ENCODE results near the gene TRABD2B. TPM values are rescaled to one million over a fixed set of nuclear protein-coding genes. Genes with fewer than 3 reads are reported as not detected.

The TRABD2B gene
- total and polyA plus RNA-seq, 12 donors = 0.33 to 3.3 (median 0.83) TPM

- Histone ChIP-seq H3K36me3 (replicated peaks in 1 of 2) (no peaks in the 10 kb centered on the region), H3K4me1 (replicated peaks in 1 of 2) (peaks cover 0 to 11% of the 10 kb centered on the region in 2 donors), H3K9me3 (replicated peaks in 1 of 3) (no peaks in the 10 kb centered on the region), H3K4me3 (no peak overlapping the region), H3K27me3 (no peaks in the 10 kb centered on the region), H3K27ac (no peak overlapping the region)
- 67 to 88% (median 80%) methylated on average over 1 of the region's 1 CpG for WGBS, 4 donors
- intact Hi-C loops (cut with DNase I) = no loop called here
- no peak for DNase-seq
- TF ChIP-seq CTCF (IDR thresholded peaks at IDR 0.05) (no peak), POLR2A (IDR thresholded peaks at IDR 0.05) (no peak)
Observed at GRCh38 chr1:47907177-47907528, 90.0 kb downstream of the TRABD2B start.

- intact Hi-C loops (cut with DNase I) = no loop called here
- H3K36me3 ChIP-seq (replicated peaks in 1 of 2) = no peaks in the 10 kb centered on the region
- no peak overlapping the region for H3K27ac ChIP-seq
- DNase-seq = no peak
- no peaks in the 10 kb centered on the region for H3K9me3 ChIP-seq (replicated peaks in 1 of 3)
- TF ChIP-seq POLR2A (IDR thresholded peaks at IDR 0.05) (no peak), CTCF (IDR thresholded peaks at IDR 0.05) (no peak)
- H3K27me3 ChIP-seq = no peaks in the 10 kb centered on the region
- H3K4me3 ChIP-seq = no peak overlapping the region
- H3K4me1 ChIP-seq (replicated peaks in 1 of 2) = peaks cover 0 to 11% of the 10 kb centered on the region in 2 donors
- 83 to 90% (median 90%) methylated on average over 11 to 14 of the region's 14 CpGs for WGBS, 4 donors
Observed at GRCh38 chr1:47906527-47907176, 90.5 kb downstream of the TRABD2B start.

GRCh38 chr1:47906009-47906432, 91.2 kb downstream of the TRABD2B start:
- intact Hi-C loops (cut with DNase I) = no loop called here
- DNase-seq = peak; percentile 38 to 77 (median 68)
- Histone ChIP-seq H3K4me3 (no peak overlapping the region), H3K9me3 (replicated peaks in 1 of 3) (no peaks in the 10 kb centered on the region), H3K36me3 (replicated peaks in 1 of 2) (no peaks in the 10 kb centered on the region), H3K27me3 (no peaks in the 10 kb centered on the region), H3K4me1 (replicated peaks in 1 of 2) (peaks cover 0 to 11% of the 10 kb centered on the region in 2 donors), H3K27ac (peak overlapping the region in 1 of 5 donors; percentile 57)
- no peak for TF ChIP-seq POLR2A (IDR thresholded peaks at IDR 0.05)
- peak in 1 of 6 experiments; percentile 16 for TF ChIP-seq CTCF (IDR thresholded peaks at IDR 0.05)
- WGBS, 4 donors = 29 to 40% (median 34%) methylated on average over 4 of the region's 4 CpGs

GRCh38 chr1:47903723-47904122, 93.5 kb downstream of the TRABD2B start:
- H3K4me1 ChIP-seq (replicated peaks in 1 of 2) = peaks cover 0 to 11% of the 10 kb centered on the region in 2 donors
- TF ChIP-seq POLR2A (IDR thresholded peaks at IDR 0.05) (no peak), CTCF (IDR thresholded peaks at IDR 0.05) (no peak)

More at GRCh38 chr1:47903723-47904122, 93.5 kb downstream of the TRABD2B start:
- intact Hi-C loops (cut with DNase I) = no loop called here
- Histone ChIP-seq H3K27ac (no peak overlapping the region), H3K9me3 (replicated peaks in 1 of 3) (no peaks in the 10 kb centered on the region), H3K4me3 (no peak overlapping the region), H3K36me3 (replicated peaks in 1 of 2) (no peaks in the 10 kb centered on the region), H3K27me3 (no peaks in the 10 kb centered on the region)
- no peak for DNase-seq
